Osteocyte (in vitro differentiated cells): ENCODE results near the gene OPA1. TPM values are rescaled to one million over a fixed set of nuclear protein-coding genes. Genes with fewer than 3 reads are reported as not detected.

Experiments
- DNase-seq: peaks from one replicate; pipeline ENCODE4 v3.0.0; 2021; ENCODE audit warnings: mixed read lengths; ENCODE audit not compliant: unreplicated experiment; ENCODE audit errors: extremely low spot score
- H3K27ac Mint-ChIP-seq: one replicate; pipeline ENCODE4 v1.8.0; 2021; ENCODE audit warnings: mild to moderate bottlenecking, mixed read lengths; ENCODE audit not compliant: unreplicated experiment
- H3K27me3 Mint-ChIP-seq: one replicate; pipeline ENCODE4 v1.8.0; 2021; ENCODE audit warnings: mixed read lengths; ENCODE audit not compliant: unreplicated experiment
- H3K36me3 Mint-ChIP-seq: one replicate; pipeline ENCODE4 v1.8.0; 2021; ENCODE audit warnings: mixed read lengths; ENCODE audit not compliant: unreplicated experiment
- H3K4me1 Mint-ChIP-seq: one replicate; pipeline ENCODE4 v1.8.0; 2021; ENCODE audit warnings: mixed read lengths; ENCODE audit not compliant: unreplicated experiment
- H3K4me3 Mint-ChIP-seq: one replicate; pipeline ENCODE4 v1.8.0; 2021; ENCODE audit warnings: mild to moderate bottlenecking, moderate library complexity, mixed read lengths; ENCODE audit not compliant: unreplicated experiment
- H3K9me3 Mint-ChIP-seq: one replicate; pipeline ENCODE4 v1.8.0; 2021; ENCODE audit warnings: mixed read lengths; ENCODE audit not compliant: unreplicated experiment
- total RNA-seq: library from RNA; stranded (reverse); gene quantifications from 2 replicates; pipeline ENCODE4 v1.2.1, GENCODE V29; 2021
- TF ChIP-seq, protein P1 (sequence below): fragments of 200-600 bp; sonication (generic); IDR thresholded peaks from 2 replicates; pipeline ENCODE4 v1.5.0; 2021; ENCODE audit warnings: antibody characterized with exemption, mild to moderate bottlenecking, moderate library complexity

OPA1 gene
- total RNA-seq, 1 donor from 2014 or later = 49.6 TPM

DNA sequence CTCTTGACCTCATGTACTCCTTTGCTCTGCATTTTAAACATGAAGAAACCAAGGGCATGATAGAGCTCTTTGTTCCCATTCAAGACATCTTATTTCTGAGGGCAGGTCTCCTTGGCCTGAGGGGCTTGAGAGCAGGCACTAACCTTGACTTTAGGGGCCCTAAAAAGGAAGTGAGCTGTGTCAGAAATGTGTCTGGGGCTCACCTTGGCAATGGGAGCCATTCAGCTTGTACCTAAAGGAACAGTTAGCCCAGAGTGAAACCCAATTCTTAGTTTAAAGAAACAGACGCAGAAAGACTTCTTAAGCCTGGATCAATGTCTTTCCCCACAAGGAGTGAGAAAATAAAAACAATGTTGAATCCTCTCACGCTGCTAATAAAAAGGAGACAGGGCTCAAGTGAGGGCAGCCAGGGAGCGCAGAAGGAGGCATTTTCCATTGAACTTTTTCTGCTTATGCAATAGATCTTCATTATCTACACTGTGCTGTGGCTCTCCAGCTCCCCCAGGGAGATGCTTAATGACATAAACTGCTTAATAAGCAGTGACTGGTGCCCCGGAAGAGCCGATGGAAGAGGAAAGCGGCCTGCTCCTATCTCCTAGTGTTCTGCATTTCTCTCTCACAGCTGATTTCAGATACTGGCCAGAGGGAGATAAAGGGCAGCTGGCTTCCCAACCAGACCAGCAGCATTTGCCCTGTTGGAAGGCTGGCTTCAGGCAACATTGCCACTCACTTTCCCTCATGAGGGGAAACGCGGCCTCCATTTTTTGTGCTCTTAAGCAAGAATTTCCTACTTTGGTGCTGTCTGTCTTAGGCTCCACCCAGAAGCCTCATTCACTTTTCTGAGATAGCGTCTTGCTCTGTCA, 152.0 kb downstream of the OPA1 start:
- TF ChIP-seq, protein P1, sequence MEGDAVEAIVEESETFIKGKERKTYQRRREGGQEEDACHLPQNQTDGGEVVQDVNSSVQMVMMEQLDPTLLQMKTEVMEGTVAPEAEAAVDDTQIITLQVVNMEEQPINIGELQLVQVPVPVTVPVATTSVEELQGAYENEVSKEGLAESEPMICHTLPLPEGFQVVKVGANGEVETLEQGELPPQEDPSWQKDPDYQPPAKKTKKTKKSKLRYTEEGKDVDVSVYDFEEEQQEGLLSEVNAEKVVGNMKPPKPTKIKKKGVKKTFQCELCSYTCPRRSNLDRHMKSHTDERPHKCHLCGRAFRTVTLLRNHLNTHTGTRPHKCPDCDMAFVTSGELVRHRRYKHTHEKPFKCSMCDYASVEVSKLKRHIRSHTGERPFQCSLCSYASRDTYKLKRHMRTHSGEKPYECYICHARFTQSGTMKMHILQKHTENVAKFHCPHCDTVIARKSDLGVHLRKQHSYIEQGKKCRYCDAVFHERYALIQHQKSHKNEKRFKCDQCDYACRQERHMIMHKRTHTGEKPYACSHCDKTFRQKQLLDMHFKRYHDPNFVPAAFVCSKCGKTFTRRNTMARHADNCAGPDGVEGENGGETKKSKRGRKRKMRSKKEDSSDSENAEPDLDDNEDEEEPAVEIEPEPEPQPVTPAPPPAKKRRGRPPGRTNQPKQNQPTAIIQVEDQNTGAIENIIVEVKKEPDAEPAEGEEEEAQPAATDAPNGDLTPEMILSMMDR = no peak
- Mint-ChIP-seq H3K27ac (no peak overlapping the region), H3K9me3 (no peaks in the 10 kb centered on the region), H3K4me1 (no peaks in the 10 kb centered on the region), H3K36me3 (no peaks in the 10 kb centered on the region), H3K4me3 (no peak overlapping the region), H3K27me3 (peaks cover 72% of the 10 kb centered on the region)
- peak; percentile 34 for DNase-seq

DNA sequence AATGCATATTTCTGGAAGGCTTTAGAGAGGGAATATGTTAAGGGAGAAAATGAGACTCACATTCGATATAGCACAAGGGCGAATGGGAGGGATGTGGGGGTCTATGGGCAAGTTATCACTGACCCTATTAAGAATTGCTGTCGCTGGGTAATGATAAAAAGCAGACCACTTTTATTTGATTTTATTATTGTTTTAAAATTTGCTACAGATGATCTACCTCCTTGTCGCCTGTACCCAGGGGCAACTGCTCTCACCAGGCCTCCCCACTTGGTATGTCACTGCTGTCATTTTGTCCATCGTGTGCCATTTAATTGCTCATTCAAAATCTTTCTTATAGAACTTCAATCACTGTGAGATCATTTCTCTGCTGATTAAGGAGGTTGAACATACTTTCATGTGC, 153.8 kb downstream of the OPA1 start:
- DNase-seq = no peak
- TF ChIP-seq, protein P1 = no peak

More for the DNA sequence above, 153.8 kb downstream of the OPA1 start:
- Mint-ChIP-seq H3K36me3 (no peaks in the 10 kb centered on the region), H3K4me1 (no peaks in the 10 kb centered on the region), H3K27me3 (peaks cover 66% of the 10 kb centered on the region), H3K27ac (no peak overlapping the region), H3K9me3 (no peaks in the 10 kb centered on the region), H3K4me3 (no peak overlapping the region)

Other genes with a start within 250 kb of the OPA1 start
- not detected in 2 replicates for gene ATP13A5, start 214.5 kb upstream of the OPA1 start, total RNA-seq
- gene ATP13A4, start 38.3 kb upstream of the OPA1 start, total RNA-seq = 0.27 TPM in 1 of 2 replicates, not detected in the other